HEK293 (cell line): ENCODE results near the gene TMEM207.

Experiments
- AEBP2 ChIP-seq: fragments of 450-650 bp; formaldehyde crosslinking; IDR thresholded peaks from 2 replicates; pipeline ENCODE4 v1.5.1; 2016; ENCODE audit warnings: missing biosample characterization, missing genetic modification characterization, borderline replicate concordance
- BCL11B ChIP-seq: fragments of 450-650 bp; formaldehyde crosslinking; IDR thresholded peaks from 2 replicates; pipeline ENCODE4 v1.5.1; 2016; ENCODE audit warnings: low read depth, missing biosample characterization, missing genetic modification characterization
- FEZF1 ChIP-seq: fragments of 450-650 bp; formaldehyde crosslinking; IDR thresholded peaks from 2 replicates; pipeline ENCODE4 v1.5.1; 2016; ENCODE audit warnings: missing biosample characterization, missing genetic modification characterization
- GLI4 ChIP-seq: fragments of 450-650 bp; formaldehyde crosslinking; IDR thresholded peaks from 2 replicates; pipeline ENCODE4 v1.5.1; 2016; ENCODE audit warnings: missing biosample characterization, missing genetic modification characterization
- KLF7 ChIP-seq: fragments of 450-650 bp; formaldehyde crosslinking; IDR thresholded peaks from 2 replicates; pipeline ENCODE4 v1.5.1; 2016; ENCODE audit warnings: missing biosample characterization, missing genetic modification characterization, borderline replicate concordance
- MYNN ChIP-seq: fragments of 450-650 bp; formaldehyde crosslinking; IDR thresholded peaks from 2 replicates; pipeline ENCODE4 v1.5.1; 2016; ENCODE audit warnings: missing biosample characterization, missing genetic modification characterization, borderline replicate concordance
- PBX3 ChIP-seq: sonication (generic); formaldehyde crosslinking; IDR thresholded peaks from 2 replicates; pipeline ENCODE4 v1.8.1; 2022; ENCODE audit warnings: mild to moderate bottlenecking, moderate library complexity, missing genetic modification reagents
- PRDM1 ChIP-seq: fragments of 450-650 bp; formaldehyde crosslinking; IDR thresholded peaks from 2 replicates; pipeline ENCODE4; 2016; ENCODE audit warnings: missing biosample characterization, missing genetic modification characterization
- SCRT1 ChIP-seq: fragments of 450-650 bp; formaldehyde crosslinking; IDR thresholded peaks from 2 replicates; pipeline ENCODE4 v1.5.1; 2016; ENCODE audit warnings: missing biosample characterization, missing genetic modification characterization, borderline replicate concordance
- WT1 ChIP-seq: fragments of 450-650 bp; formaldehyde crosslinking; IDR thresholded peaks from 2 replicates; pipeline ENCODE4 v1.5.1; 2016; ENCODE audit warnings: missing biosample characterization, missing genetic modification characterization
- YY1 ChIP-seq: fragments of 450-650 bp; formaldehyde crosslinking; IDR thresholded peaks from 2 replicates; pipeline ENCODE4 v1.5.1; 2018; ENCODE audit warnings: missing biosample characterization, missing genetic modification characterization
- ZBTB10 ChIP-seq: fragments of 450-650 bp; formaldehyde crosslinking; IDR thresholded peaks from 2 replicates; pipeline ENCODE4 v1.5.1; 2016; ENCODE audit warnings: missing biosample characterization, missing genetic modification characterization
- ZBTB17 ChIP-seq: fragments of 450-650 bp; formaldehyde crosslinking; IDR thresholded peaks from 2 replicates; pipeline ENCODE4 v1.5.1; 2016; ENCODE audit warnings: missing biosample characterization, missing genetic modification characterization
- ZBTB20 ChIP-seq: fragments of 450-650 bp; formaldehyde crosslinking; IDR thresholded peaks from 2 replicates; pipeline ENCODE4 v1.5.1; 2016; ENCODE audit warnings: missing biosample characterization, missing genetic modification characterization
- ZBTB21 ChIP-seq: fragments of 450-650 bp; formaldehyde crosslinking; IDR thresholded peaks from 2 replicates; pipeline ENCODE4 v1.5.1; 2017; ENCODE audit warnings: missing biosample characterization, missing genetic modification characterization
- ZBTB48 ChIP-seq: fragments of 450-650 bp; formaldehyde crosslinking; IDR thresholded peaks from 2 replicates; pipeline ENCODE4 v1.5.1; 2016; ENCODE audit warnings: missing biosample characterization, missing genetic modification characterization
- ZFP41 ChIP-seq: fragments of 450-650 bp; formaldehyde crosslinking; IDR thresholded peaks from 2 replicates; pipeline ENCODE4 v1.5.1; 2016; ENCODE audit warnings: missing biosample characterization, missing genetic modification characterization, borderline replicate concordance
- ZNF112 ChIP-seq: fragments of 450-650 bp; formaldehyde crosslinking; IDR thresholded peaks from 2 replicates; pipeline ENCODE4 v1.5.0; 2017; ENCODE audit warnings: missing biosample characterization, missing genetic modification characterization
- ZNF223 ChIP-seq: fragments of 450-650 bp; formaldehyde crosslinking; IDR thresholded peaks from 2 replicates; pipeline ENCODE4 v1.5.1; 2016; ENCODE audit warnings: missing biosample characterization, missing genetic modification characterization
- ZNF24 ChIP-seq: fragments of 450-650 bp; formaldehyde crosslinking; IDR thresholded peaks from 2 replicates; pipeline ENCODE4 v1.5.1; 2016; ENCODE audit warnings: missing biosample characterization, missing genetic modification characterization
- ZNF292 ChIP-seq: fragments of 450-650 bp; formaldehyde crosslinking; IDR thresholded peaks from 2 replicates; pipeline ENCODE4 v1.5.1; 2016; ENCODE audit warnings: low read depth, missing biosample characterization, missing genetic modification characterization, borderline replicate concordance
- ZNF311 ChIP-seq: fragments of 450-650 bp; formaldehyde crosslinking; IDR thresholded peaks from 2 replicates; pipeline ENCODE4 v1.5.1; 2017; ENCODE audit warnings: missing biosample characterization, missing genetic modification characterization, borderline replicate concordance
- ZNF354C ChIP-seq: fragments of 450-650 bp; formaldehyde crosslinking; IDR thresholded peaks from 2 replicates; pipeline ENCODE4 v1.5.1; 2016; ENCODE audit warnings: missing biosample characterization, missing genetic modification characterization, low read depth, borderline replicate concordance
- ZNF404 ChIP-seq: fragments of 450-650 bp; formaldehyde crosslinking; IDR thresholded peaks from 2 replicates; pipeline ENCODE4 v1.5.1; 2017; ENCODE audit warnings: missing biosample characterization, missing genetic modification characterization
- ZNF449 ChIP-seq: fragments of 450-650 bp; formaldehyde crosslinking; IDR thresholded peaks from 2 replicates; pipeline ENCODE4 v1.5.1; 2017; ENCODE audit warnings: missing biosample characterization, mild to moderate bottlenecking, missing genetic modification characterization, moderate library complexity
- ZNF473 ChIP-seq: fragments of 450-650 bp; formaldehyde crosslinking; IDR thresholded peaks from 2 replicates; pipeline ENCODE4 v1.5.1; 2017; ENCODE audit warnings: missing biosample characterization, missing genetic modification characterization
- ZNF521 ChIP-seq: fragments of 450-650 bp; formaldehyde crosslinking; IDR thresholded peaks from 2 replicates; pipeline ENCODE4 v1.5.1; 2017; ENCODE audit warnings: missing biosample characterization, mild to moderate bottlenecking, missing genetic modification characterization
- ZNF544 ChIP-seq: fragments of 450-650 bp; formaldehyde crosslinking; IDR thresholded peaks from 2 replicates; pipeline ENCODE4 v1.5.0; 2017; ENCODE audit warnings: missing biosample characterization, missing genetic modification characterization
- ZNF548 ChIP-seq: fragments of 450-650 bp; formaldehyde crosslinking; IDR thresholded peaks from 2 replicates; pipeline ENCODE4 v1.5.1; 2016; ENCODE audit warnings: missing biosample characterization, missing genetic modification characterization
- ZNF558 ChIP-seq: fragments of 450-650 bp; formaldehyde crosslinking; IDR thresholded peaks from 2 replicates; pipeline ENCODE4 v1.5.1; 2016; ENCODE audit warnings: missing biosample characterization, missing genetic modification characterization
- ZNF580 ChIP-seq: fragments of 450-650 bp; formaldehyde crosslinking; IDR thresholded peaks from 2 replicates; pipeline ENCODE4 v1.5.1; 2016; ENCODE audit warnings: missing biosample characterization, missing genetic modification characterization
- ZNF610 ChIP-seq: fragments of 450-650 bp; formaldehyde crosslinking; IDR thresholded peaks from 2 replicates; pipeline ENCODE4 v1.5.1; 2016; ENCODE audit warnings: missing biosample characterization, missing genetic modification characterization, borderline replicate concordance
- ZNF626 ChIP-seq: fragments of 450-650 bp; sonication (Bioruptor Pico); formaldehyde crosslinking; IDR thresholded peaks from 2 replicates; pipeline ENCODE4 v1.5.1; 2018; ENCODE audit warnings: missing biosample characterization, missing genetic modification characterization, inconsistent platforms

TMEM207 gene

GRCh38 chr3:190424478-190425439, 24.9 kb downstream of the TMEM207 start (continued):
- 0 out of 2 replicates have a peak, but pooled peaks have one; percentile 23 for TF ChIP-seq ZBTB10 (tag by site-specific recombination)
- TF ChIP-seq ZBTB48 (tag by site-specific recombination): no peak
- no peak for TF ChIP-seq ZNF521 (tag by site-specific recombination)
- 0 out of 2 replicates have a peak, but pooled peaks have one; percentile 37 for TF ChIP-seq ZNF610 (tag by site-specific recombination)
- no peak for TF ChIP-seq ZFP41
- no peak for TF ChIP-seq ZNF544 (tag by site-specific recombination)
- TF ChIP-seq ZNF24 (tag by site-specific recombination): 0 out of 2 replicates have a peak, but pooled peaks have one; percentile 58
- TF ChIP-seq KLF7: peak; percentile 75; the same call in 1 of the 2 replicates
- no peak for TF ChIP-seq ZNF548 (tag by site-specific recombination)
- TF ChIP-seq BCL11B (tag by site-specific recombination): peak; percentile 72; the same call in 1 of the 2 replicates
- TF ChIP-seq ZNF473 (tag by site-specific recombination): no peak
- TF ChIP-seq GLI4 (tag by site-specific recombination): no peak
- TF ChIP-seq PRDM1 (tag by site-specific recombination): peak; percentile 37; the same call in 1 of the 2 replicates
- TF ChIP-seq FEZF1: no peak
- TF ChIP-seq MYNN (tag by site-specific recombination): no peak
- peak; percentile 84 for TF ChIP-seq ZBTB17
- no peak for TF ChIP-seq ZNF311
- TF ChIP-seq SCRT1 (tag by site-specific recombination): no peak
- no peak for TF ChIP-seq ZNF292 (tag by site-specific recombination)
- no peak for TF ChIP-seq ZNF223 (tag by site-specific recombination)
- TF ChIP-seq ZNF626 (tag by site-specific recombination): no peak
- no peak for TF ChIP-seq ZNF449 (tag by site-specific recombination)
- no peak for TF ChIP-seq ZNF112 (tag by site-specific recombination)
- no peak for TF ChIP-seq ZBTB20 (tag by site-specific recombination)
- peak; percentile 55; the same call in 1 of the 2 replicates for TF ChIP-seq WT1 (tag by site-specific recombination)
- TF ChIP-seq ZBTB21 (tag by site-specific recombination): no peak; the same call in 1 of the 2 replicates
- TF ChIP-seq YY1 (tag by site-specific recombination): no peak
- TF ChIP-seq ZNF404 (tag by site-specific recombination): no peak
- TF ChIP-seq ZNF558 (tag by site-specific recombination): peak; percentile 36; the same call in 1 of the 2 replicates
- no peak for TF ChIP-seq AEBP2 (tag by site-specific recombination)
- TF ChIP-seq ZNF354C (tag by site-specific recombination): no peak
- peak; percentile 88 for TF ChIP-seq ZNF580 (tag by site-specific recombination)
- TF ChIP-seq PBX3 (CRISPR knock-in tag): no peak
